Measurements from ENCODE around the gene CLTC. TPM values are rescaled to one million over a fixed set of nuclear protein-coding genes. Genes with fewer than 3 reads are reported as not detected.

The CLTC gene
- total RNA-seq, result 405 and 581 TPM in 2 replicates

DNA sequence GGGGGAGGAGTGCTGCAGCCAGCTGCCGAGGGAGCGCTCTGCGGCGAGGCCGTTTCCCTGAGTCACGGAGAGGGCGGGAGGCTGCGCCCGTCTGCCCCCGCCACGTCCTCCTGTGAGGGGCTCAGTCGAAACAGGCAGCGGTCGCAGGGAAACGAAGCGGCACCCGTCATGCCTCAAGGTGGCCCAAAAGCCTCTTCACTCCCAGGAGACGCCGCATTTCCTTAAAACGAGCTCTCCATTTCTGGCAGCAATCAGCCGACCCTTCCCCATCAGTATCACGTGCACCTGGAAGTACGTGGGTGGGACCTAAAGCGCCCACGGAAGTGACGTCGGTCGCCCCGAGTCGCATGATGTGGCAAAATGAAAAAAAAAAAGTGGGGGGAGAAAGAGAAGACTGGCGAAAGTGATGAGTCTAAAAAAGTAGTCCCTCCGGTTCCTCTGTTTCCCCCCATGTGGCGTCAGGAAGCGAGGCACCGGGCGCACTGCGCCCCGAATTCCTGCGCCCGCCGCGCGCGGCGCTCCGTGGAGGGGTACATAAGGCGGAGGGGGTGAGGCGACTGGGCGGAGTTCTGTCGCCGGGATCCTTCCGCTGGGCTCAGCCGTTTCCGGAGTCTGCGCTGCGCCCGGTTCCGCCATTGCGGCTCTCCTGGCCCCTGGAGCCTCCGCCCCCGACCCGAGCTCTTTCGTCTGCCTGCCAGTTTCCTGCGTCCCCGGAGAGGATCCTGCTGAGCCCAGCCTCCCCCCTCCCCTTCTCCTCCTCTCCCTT lies at the start of gene CLTC:
TSS of gene CLTC (plus strand) at position 598 of the 766 bp plus-strand sequence. CDS start 237 bp downstream, outside the sequence.

DNA sequence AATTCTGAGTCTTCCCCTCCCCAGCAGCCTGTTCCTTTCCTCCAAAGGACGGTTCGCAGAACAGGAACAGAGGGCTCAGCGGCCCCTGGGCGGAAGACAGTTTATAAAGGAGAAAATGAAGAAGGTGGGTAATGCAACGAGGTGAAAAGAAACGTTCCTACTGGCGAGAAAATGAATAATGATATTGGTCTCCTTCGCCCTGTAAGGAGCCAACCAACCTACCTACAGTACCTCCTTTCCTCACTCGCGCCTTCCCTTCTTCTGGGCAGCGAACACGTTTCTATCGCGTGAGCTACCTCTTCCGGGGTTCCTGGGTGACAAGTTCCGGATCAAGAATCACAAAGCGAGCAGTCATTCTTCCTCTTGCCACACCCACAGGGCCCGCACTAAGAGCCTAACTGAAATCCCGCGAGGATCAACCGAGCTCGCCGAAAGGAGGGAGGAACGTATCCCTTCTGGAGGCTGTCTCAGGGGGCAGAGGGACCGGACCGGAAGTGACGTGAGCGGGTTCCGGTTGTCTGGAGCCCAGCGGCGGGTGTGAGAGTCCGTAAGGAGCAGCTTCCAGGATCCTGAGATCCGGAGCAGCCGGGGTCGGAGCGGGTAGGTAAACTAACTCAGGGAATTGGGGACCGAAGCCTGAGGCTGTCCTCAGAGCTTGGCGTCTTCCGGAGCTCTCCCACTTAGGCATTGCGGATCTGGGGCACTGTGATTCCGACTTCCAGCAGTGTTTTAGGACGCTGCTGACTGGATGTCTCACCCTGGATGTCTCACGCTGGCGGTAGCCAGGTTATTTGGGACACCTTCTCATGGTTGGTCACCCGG lies 87.7 kb downstream of the CLTC start, which contains the start of the genes PTRH2 and VMP1:
TSS of gene PTRH2 (minus strand) at position 282 of the 822 bp plus-strand sequence. CDS start 9,452 bp downstream, outside the sequence.
TSS of gene VMP1 (plus strand) at position 506 of the 822 bp plus-strand sequence. CDS start 23,793 bp downstream, outside the sequence.

Other genes with a start within 250 kb of the CLTC start
- 51.0 and 52.2 TPM in 2 replicates for gene DHX40, start 54.3 kb upstream of the CLTC start, total RNA-seq
- gene PTRH2, start 87.5 kb downstream of the CLTC start, total RNA-seq, result 20.3 and 26.4 TPM in 2 replicates
- 267 and 277 TPM in 2 replicates for gene VMP1, start 87.8 kb downstream of the CLTC start, total RNA-seq

All from vein endothelial cell (primary cell).